Upper lobe of left lung (tissue), 4 donors: ENCODE measurements around the gene MTSS2.

Experiments
- CTCF ChIP-seq, 6 experiments: fragments of 450-650 bp in 4 of 6; fragments of 200-600 bp in 2 of 6; sonication (generic) in 2 of 6; IDR thresholded peaks; one replicate each; pipeline ENCODE4 v1.5.1; 2016 to 2019; ENCODE audit warnings: antibody characterized with exemption in 6 of 6
- EP300 ChIP-seq, 4 donors: sonication (generic); formaldehyde crosslinking; IDR thresholded peaks; one replicate each; pipeline ENCODE4 v1.5.1; 2017; ENCODE audit warnings: antibody characterized with exemption in 4 of 4, control low read depth in 2 of 4
- POLR2A ChIP-seq, 4 donors: fragments of 450-650 bp; IDR thresholded peaks; one replicate each; pipeline ENCODE4 v1.5.1; 2016 to 2017; ENCODE audit warnings: antibody characterized with exemption in 4 of 4, mild to moderate bottlenecking in 2 of 4
- POLR2AphosphoS5 ChIP-seq, 2 donors: sonication (generic); formaldehyde crosslinking; IDR thresholded peaks; one replicate each; pipeline ENCODE4 v1.5.1; 2017; ENCODE audit warnings: antibody characterized with exemption in 2 of 2

GRCh38 chr16:70706948-70707465 lies 21.2 kb upstream of the MTSS2 start:
- no peak for TF ChIP-seq CTCF (IDR thresholded peaks at IDR 0.05)
- no peak for TF ChIP-seq POLR2A (IDR thresholded peaks at IDR 0.05)
- TF ChIP-seq EP300 (IDR thresholded peaks at IDR 0.05): no peak
- TF ChIP-seq POLR2AphosphoS5 (IDR thresholded peaks at IDR 0.05): no peak
